Measurements from ENCODE around the gene MROH2B.

DNA sequence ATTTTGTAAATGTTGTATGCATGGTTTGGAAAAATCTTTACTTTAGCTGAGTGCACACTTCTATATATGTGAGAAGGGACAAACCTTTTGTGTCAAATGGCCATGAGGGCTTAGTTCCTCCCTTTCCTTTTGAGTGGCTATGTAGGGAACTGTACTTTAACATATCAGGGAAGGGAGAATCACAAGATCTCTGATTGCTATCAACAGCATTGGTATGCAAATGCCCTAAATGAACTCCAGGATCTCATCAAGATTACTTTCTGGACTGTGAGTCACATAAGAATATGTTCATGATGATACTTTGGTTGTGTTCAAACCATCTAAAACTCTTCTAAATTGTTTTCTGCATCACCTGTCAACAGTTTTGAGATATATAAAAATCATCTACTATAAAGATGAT, 31.2 kb upstream of the MROH2B start:
- no peak for TF ChIP-seq POLR2A (IDR thresholded peaks at IDR 0.05)
- TF ChIP-seq, protein P1, sequence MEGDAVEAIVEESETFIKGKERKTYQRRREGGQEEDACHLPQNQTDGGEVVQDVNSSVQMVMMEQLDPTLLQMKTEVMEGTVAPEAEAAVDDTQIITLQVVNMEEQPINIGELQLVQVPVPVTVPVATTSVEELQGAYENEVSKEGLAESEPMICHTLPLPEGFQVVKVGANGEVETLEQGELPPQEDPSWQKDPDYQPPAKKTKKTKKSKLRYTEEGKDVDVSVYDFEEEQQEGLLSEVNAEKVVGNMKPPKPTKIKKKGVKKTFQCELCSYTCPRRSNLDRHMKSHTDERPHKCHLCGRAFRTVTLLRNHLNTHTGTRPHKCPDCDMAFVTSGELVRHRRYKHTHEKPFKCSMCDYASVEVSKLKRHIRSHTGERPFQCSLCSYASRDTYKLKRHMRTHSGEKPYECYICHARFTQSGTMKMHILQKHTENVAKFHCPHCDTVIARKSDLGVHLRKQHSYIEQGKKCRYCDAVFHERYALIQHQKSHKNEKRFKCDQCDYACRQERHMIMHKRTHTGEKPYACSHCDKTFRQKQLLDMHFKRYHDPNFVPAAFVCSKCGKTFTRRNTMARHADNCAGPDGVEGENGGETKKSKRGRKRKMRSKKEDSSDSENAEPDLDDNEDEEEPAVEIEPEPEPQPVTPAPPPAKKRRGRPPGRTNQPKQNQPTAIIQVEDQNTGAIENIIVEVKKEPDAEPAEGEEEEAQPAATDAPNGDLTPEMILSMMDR (IDR thresholded peaks at IDR 0.05) = no peak

Data from prostate gland (tissue), 2 donors.